Mucosa of rectum (tissue), 2 donors: ENCODE measurements around the gene PARD6A.

Experiments used
- H3K27ac ChIP-seq, 2 donors: one replicate each; pipeline ENCODE4 v1.7.0; 2013; ENCODE audit warnings: inconsistent platforms in 2 of 2, low read depth in 2 of 2, low read length in 2 of 2
- H3K27me3 ChIP-seq, 2 donors: one replicate each; pipeline ENCODE4 v1.7.0; 2013; ENCODE audit warnings: low read length in 2 of 2; ENCODE audit not compliant: control insufficient read depth in 2 of 2, insufficient read depth in 2 of 2
- H3K36me3 ChIP-seq, 2 donors: one replicate each; pipeline ENCODE4 v1.7.0; 2013; ENCODE audit warnings: low read length in 2 of 2; ENCODE audit not compliant: control insufficient read depth in 2 of 2, insufficient read depth in 2 of 2
- H3K4me1 ChIP-seq, 2 donors: one replicate each; pipeline ENCODE4 v1.7.0; 2013; ENCODE audit warnings: low read length in 2 of 2, mild to moderate bottlenecking in 1 of 2; ENCODE audit not compliant: control insufficient read depth in 2 of 2, insufficient read depth in 2 of 2
- H3K4me3 ChIP-seq, 2 donors: one replicate each; pipeline ENCODE4 v1.7.0; 2013; ENCODE audit warnings: low read length in 2 of 2
- H3K9ac ChIP-seq, 2 donors: one replicate each; pipeline ENCODE4 v1.7.0; 2013; ENCODE audit warnings: low read length in 2 of 2, low read depth in 1 of 2, mild to moderate bottlenecking in 1 of 2
- H3K9me3 ChIP-seq, 2 donors: one replicate each; pipeline ENCODE4 v1.7.0; 2013; ENCODE audit warnings: low read length in 2 of 2; ENCODE audit not compliant: control insufficient read depth in 2 of 2
- donor health status: healthy.
- donor health status: Normal muscosa, but diverticular disease.

The PARD6A gene, protein sequence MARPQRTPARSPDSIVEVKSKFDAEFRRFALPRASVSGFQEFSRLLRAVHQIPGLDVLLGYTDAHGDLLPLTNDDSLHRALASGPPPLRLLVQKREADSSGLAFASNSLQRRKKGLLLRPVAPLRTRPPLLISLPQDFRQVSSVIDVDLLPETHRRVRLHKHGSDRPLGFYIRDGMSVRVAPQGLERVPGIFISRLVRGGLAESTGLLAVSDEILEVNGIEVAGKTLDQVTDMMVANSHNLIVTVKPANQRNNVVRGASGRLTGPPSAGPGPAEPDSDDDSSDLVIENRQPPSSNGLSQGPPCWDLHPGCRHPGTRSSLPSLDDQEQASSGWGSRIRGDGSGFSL

DNA sequence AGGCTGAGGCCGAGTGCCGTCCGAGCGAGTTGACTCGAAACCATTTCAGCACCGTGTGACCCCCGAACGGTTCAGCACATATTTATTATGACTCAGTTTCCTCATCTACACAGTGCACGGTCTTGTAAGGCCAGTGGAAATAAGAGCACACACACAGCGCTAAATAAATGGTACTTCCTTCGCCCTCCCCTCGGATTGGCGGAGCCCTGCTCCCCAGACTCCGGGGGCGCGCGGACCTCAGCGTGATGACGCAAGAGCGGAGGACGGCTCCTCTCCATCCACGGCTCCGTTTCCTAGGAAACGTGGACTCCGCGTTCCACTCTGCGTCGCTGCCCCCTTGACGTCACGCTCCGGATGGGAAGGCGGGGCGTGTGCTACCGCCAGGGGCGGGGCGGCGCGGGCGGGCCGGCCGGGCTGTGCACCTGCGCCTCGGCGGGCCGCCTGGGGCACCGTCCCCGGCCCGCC lies at the start of gene PARD6A:
PARD6A (plus strand) TSS at position 397 of the 465 bp plus-strand sequence. CDS start 79 bp downstream, outside the sequence.
- Histone ChIP-seq H3K9me3 (no peaks in the 10 kb centered on the region), H3K9ac (peak within 1 kb of the TSS; percentile 88 to 95), H3K4me3 (peak within 1 kb of the TSS; percentile 97 to 99), H3K36me3 (peaks cover 4% of the 10 kb centered on the region in 2 donors), H3K27me3 (peaks cover 0 to 2% of the 10 kb centered on the region in 2 donors), H3K4me1 (peaks cover 18 to 20% of the 10 kb centered on the region in 2 donors), H3K27ac (peak within 1 kb of the TSS; percentile 98 to 99)

DNA sequence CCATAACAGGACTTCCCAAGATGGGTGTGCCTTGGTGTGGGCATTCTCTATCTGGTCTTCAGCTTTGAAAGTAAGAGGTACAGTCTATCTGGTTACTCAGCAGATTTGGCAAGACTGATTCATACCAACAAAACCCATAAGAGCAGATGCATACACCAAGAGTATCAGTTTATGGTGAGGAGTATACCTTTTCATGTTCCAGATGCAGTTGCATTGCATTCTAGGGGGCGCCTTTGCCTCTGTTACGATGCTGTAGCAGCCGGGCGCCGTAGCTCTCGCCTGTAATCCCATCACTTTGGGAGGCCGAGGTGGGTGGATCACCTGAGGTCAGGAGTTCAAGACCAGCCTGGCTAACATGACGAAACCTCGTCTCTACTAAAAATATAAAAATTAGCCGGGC lies 47.0 kb upstream of the PARD6A start:
- Histone ChIP-seq H3K4me1 (no peaks in the 10 kb centered on the region), H3K27ac (no peak overlapping the region), H3K9ac (no peak overlapping the region), H3K9me3 (no peaks in the 10 kb centered on the region), H3K36me3 (peaks cover 36 to 57% of the 10 kb centered on the region in 2 donors), H3K27me3 (no peaks in the 10 kb centered on the region), H3K4me3 (no peak overlapping the region)

- Histone ChIP-seq H3K27ac (no peak overlapping the region), H3K27me3 (no peaks in the 10 kb centered on the region), H3K36me3 (peaks cover 50 to 63% of the 10 kb centered on the region in 2 donors), H3K4me1 (no peaks in the 10 kb centered on the region), H3K4me3 (no peak overlapping the region), H3K9ac (no peak overlapping the region), H3K9me3 (no peaks in the 10 kb centered on the region)
Measured at GRCh38 chr16:67628216-67628615, 32.5 kb upstream of the PARD6A start.

DNA sequence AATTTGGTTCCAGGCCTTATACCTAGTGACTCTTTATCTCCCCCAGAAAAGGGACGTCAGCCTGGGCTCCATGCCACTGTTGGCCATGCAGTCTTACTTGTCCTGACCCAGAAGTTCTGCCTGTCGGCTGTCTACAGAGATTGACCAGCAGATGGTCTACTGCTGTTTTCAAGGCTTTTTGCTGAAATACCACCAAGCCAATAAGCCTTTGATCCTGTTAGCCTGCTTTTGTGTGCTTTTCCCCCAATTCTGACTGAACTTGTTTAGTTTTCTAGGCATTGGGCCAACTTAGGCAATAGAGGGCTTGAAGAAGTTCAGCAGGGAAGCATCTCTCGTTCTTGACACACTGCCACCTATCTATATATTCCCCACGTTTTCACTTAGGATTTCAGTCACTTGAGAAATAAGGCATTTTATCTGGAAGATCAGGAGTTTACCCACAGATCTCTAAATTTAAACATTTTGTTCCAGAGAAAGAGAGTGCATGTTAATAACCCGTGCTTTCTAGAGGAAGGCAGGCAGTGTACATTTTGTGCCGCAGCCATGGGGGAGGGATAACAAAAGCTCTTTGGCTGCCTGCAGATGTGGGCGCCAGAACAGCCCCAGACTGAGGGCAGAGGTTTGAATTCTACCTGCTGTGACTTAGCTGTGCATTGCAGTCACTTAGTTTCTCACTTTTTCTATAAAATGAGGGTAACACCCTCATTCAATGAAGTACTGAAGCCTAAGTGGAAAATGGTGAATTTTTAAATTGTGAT lies 28.2 kb upstream of the PARD6A start:
- Histone ChIP-seq H3K36me3 (peaks cover 39 to 61% of the 10 kb centered on the region in 2 donors), H3K9ac (no peak overlapping the region), H3K27me3 (no peaks in the 10 kb centered on the region), H3K27ac (no peak overlapping the region), H3K9me3 (no peaks in the 10 kb centered on the region), H3K4me1 (no peaks in the 10 kb centered on the region), H3K4me3 (no peak overlapping the region)

DNA sequence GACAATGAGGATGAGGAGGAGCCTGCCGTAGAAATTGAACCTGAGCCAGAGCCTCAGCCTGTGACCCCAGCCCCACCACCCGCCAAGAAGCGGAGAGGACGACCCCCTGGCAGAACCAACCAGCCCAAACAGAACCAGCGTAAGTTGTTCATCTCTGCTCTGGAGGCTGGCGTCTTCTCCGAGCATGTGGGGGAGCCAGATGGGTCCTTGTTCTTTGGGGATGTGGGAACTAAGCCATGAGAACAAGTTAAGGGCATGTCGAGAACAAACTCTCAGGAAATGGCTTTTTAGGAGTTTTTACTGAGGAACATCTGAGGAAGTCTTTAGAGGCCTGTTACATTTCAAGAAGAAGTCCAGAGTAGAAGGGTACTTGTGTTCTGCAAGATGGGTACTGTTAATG lies 24.0 kb upstream of the PARD6A start:
- Histone ChIP-seq H3K4me1 (no peaks in the 10 kb centered on the region), H3K27me3 (no peaks in the 10 kb centered on the region), H3K4me3 (no peak overlapping the region), H3K9ac (no peak overlapping the region), H3K9me3 (no peaks in the 10 kb centered on the region), H3K36me3 (peaks cover 35 to 52% of the 10 kb centered on the region in 2 donors), H3K27ac (no peak overlapping the region)

DNA sequence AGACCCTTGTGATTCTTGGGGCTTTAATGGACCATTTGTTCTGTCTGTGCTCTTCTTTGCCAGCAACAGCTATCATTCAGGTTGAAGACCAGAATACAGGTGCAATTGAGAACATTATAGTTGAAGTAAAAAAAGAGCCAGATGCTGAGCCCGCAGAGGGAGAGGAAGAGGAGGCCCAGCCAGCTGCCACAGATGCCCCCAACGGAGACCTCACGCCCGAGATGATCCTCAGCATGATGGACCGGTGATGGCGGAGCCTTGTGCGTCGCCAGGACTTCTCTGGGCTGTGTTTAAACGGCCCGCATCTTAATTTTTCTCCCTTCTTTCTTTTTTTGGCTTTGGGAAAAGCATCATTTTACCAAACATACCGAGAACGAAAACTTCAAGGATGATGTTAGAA lies 23.1 kb upstream of the PARD6A start:
- Histone ChIP-seq H3K27me3 (no peaks in the 10 kb centered on the region), H3K27ac (no peak overlapping the region), H3K36me3 (peaks cover 31 to 43% of the 10 kb centered on the region in 2 donors), H3K9ac (no peak overlapping the region), H3K4me1 (no peaks in the 10 kb centered on the region), H3K9me3 (no peaks in the 10 kb centered on the region), H3K4me3 (no peak overlapping the region)

DNA sequence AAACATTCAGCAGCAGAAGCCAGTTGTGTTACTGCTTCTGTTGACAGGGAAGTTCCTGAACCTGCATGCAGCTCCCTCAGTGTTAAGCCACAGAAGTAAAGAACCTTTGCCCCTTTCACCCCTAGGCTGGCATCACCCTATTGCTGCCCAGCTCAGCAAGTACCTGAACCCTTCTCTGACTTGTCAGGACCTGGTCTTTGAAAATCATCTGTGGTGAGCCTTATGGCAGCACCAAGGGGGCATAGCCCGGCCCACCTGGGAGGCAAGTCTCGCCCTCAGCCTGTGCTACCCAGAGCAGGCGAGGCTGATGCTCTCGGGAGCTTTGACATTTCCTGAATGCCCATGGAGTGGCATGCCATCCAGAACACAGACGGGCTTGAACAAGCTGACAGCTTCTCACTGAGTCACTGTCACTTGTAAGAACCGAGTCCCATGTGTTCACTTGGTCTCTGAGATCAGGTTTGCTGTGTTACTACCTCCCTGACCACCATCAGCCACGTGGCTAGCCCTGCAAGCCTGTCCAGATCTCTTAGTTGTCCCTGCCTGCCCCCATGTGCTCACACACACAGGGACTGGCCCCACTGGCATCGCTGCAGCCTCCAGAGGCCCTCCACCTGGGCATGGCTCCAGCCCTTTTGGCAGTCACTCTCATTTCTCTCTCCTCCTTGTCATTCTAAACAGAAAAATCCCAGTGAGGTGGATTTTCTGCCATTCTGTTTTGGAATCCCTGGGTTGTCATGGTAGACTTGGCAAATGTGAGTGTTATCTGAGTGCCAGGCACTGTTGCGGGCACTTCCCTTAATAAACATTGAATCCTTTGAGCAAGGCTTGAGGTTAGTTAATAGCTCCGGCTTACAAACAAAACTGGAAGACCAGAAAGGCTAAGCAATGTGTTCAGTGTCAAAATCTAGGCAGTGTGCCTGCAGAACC lies 18.7 kb upstream of the PARD6A start:
- Histone ChIP-seq H3K27ac (no peak overlapping the region), H3K9ac (no peak overlapping the region), H3K4me1 (no peaks in the 10 kb centered on the region), H3K4me3 (no peak overlapping the region), H3K36me3 (peaks cover 19 to 21% of the 10 kb centered on the region in 2 donors), H3K9me3 (no peaks in the 10 kb centered on the region), H3K27me3 (peaks cover 2 to 6% of the 10 kb centered on the region in 2 donors)

DNA sequence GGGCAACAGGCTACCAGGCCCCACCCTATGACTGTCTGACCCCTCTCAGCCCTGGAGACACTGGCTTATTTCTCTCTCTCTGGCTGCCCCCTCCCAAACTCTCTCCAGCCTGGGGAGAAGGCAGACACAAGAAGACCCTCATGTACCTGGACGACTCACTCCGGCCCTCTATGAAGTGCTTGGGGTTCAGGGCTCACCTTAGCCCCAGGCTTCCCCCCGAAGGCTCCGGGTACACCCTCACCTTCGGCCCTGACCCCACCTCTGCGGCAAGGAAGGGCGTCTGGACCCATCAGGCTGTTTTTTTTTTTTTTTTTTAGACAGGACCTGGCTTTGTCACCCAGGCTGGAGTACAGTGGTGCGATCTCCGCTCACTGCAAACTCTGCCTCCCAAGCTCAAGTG lies 16.7 kb upstream of the PARD6A start:
- H3K9ac ChIP-seq, result no peak overlapping the region
- no peak overlapping the region for H3K4me3 ChIP-seq
- H3K27me3 ChIP-seq, result peaks cover 6 to 13% of the 10 kb centered on the region in 2 donors
- H3K4me1 ChIP-seq, result no peaks in the 10 kb centered on the region
- peaks cover 1 to 2% of the 10 kb centered on the region in 2 donors for H3K36me3 ChIP-seq
- no peaks in the 10 kb centered on the region for H3K9me3 ChIP-seq
- no peak overlapping the region for H3K27ac ChIP-seq

- Histone ChIP-seq H3K9me3 (no peaks in the 10 kb centered on the region), H3K36me3 (no peaks in the 10 kb centered on the region), H3K27ac (no peak overlapping the region), H3K9ac (peak overlapping the region; percentile 41 to 49), H3K4me1 (no peaks in the 10 kb centered on the region), H3K27me3 (peaks cover 12 to 27% of the 10 kb centered on the region in 2 donors), H3K4me3 (peak overlapping the region; percentile 31 to 52)
Measured at GRCh38 chr16:67645397-67646121, 15.2 kb upstream of the PARD6A start.
